Neural cell (in vitro differentiated cells): ENCODE data around the gene SLC38A5. TPM values are rescaled to one million over a fixed set of nuclear protein-coding genes. Genes with fewer than 3 reads are reported as not detected.

ENCODE experiments used
- H2AFZ ChIP-seq: fragments of 200-600, 300-800 bp; sonication (generic), shearing (Covaris generic); 2 replicates; pipeline ENCODE4 v1.6.0; 2014; ENCODE audit warnings: low read depth, mild to moderate bottlenecking, antibody characterized with exemption, low read length, moderate library complexity
- H3F3A ChIP-seq: fragments of 200-600 bp; shearing (Covaris generic); 2 replicates; pipeline ENCODE4 v1.6.1; 2016; ENCODE audit warnings: mild to moderate bottlenecking, moderate library complexity, mixed read lengths, antibody characterized with exemption, low read length; ENCODE audit not compliant: insufficient read depth, poor library complexity, severe bottlenecking
- H3K27ac ChIP-seq: fragments of 200-600, 300-800 bp; sonication (generic), shearing (Covaris generic); 2 replicates; pipeline ENCODE4 v1.5.1; 2014; ENCODE audit warnings: mild to moderate bottlenecking, low read length, moderate library complexity
- H3K27me3 ChIP-seq: fragments of 300-800, 200-600 bp; sonication (generic), shearing (Covaris generic); 2 replicates; pipeline ENCODE4 v1.6.0; 2014; ENCODE audit warnings: mild to moderate bottlenecking, low read depth, low read length, moderate library complexity; ENCODE audit not compliant: insufficient read depth
- H3K36me3 ChIP-seq: fragments of 300-800, 200-600 bp; sonication (generic), shearing (Covaris generic); 2 replicates; pipeline ENCODE4 v1.5.1; 2014; ENCODE audit warnings: mild to moderate bottlenecking, antibody characterized with exemption, low read length, moderate library complexity; ENCODE audit not compliant: insufficient read depth
- H3K4me2 ChIP-seq: fragments of 300-800, 200-600 bp; sonication (generic), shearing (Covaris generic); 2 replicates; pipeline ENCODE4 v1.6.0; 2014; ENCODE audit warnings: mild to moderate bottlenecking, low read length
- H3K4me3 ChIP-seq: fragments of 300-800, 200-600 bp; sonication (generic), shearing (Covaris generic); 2 replicates; pipeline ENCODE4 v1.5.1; 2014; ENCODE audit warnings: mild to moderate bottlenecking, low read length, moderate library complexity
- H3K79me2 ChIP-seq: fragments of 200-600 bp; shearing (Covaris generic); replicated peaks from 2 replicates; pipeline ENCODE4 v1.6.0; 2014; ENCODE audit warnings: mild to moderate bottlenecking, low read length, moderate library complexity; ENCODE audit not compliant: insufficient read depth
- H3K9ac ChIP-seq: fragments of 300-800, 200-600 bp; sonication (generic), shearing (Covaris generic); 2 replicates; pipeline ENCODE4 v1.6.1; 2016; ENCODE audit warnings: mild to moderate bottlenecking, low read length, mixed read lengths
- H3K9me2 ChIP-seq: fragments of 200-600 bp; shearing (Covaris generic); 2 replicates; pipeline ENCODE4 v1.6.1; 2016; ENCODE audit warnings: mild to moderate bottlenecking, low read length, mixed read lengths; ENCODE audit not compliant: insufficient read depth
- H3K9me3 ChIP-seq: fragments of 200-600, 300-800 bp; sonication (generic), shearing (Covaris generic); 2 replicates; pipeline ENCODE4 v1.6.1; 2016; ENCODE audit warnings: mild to moderate bottlenecking, mixed run types, low read length, moderate library complexity, mixed read lengths
- H4K20me1 ChIP-seq: fragments of 200-600 bp; shearing (Covaris generic); 2 replicates; pipeline ENCODE4 v1.6.1; 2016; ENCODE audit warnings: mild to moderate bottlenecking, mixed run types; ENCODE audit not compliant: insufficient read depth
- CTCF ChIP-seq: fragments of 450-650 bp; IDR thresholded peaks from 2 replicates; pipeline ENCODE4 v1.5.1; 2014; ENCODE audit warnings: antibody characterized with exemption, mild to moderate bottlenecking, moderate library complexity; ENCODE audit not compliant: poor library complexity, severe bottlenecking
- EP300 ChIP-seq: fragments of 450-650 bp; conservative IDR thresholded peaks from 2 replicates; pipeline ENCODE4 v1.6.1; 2014; ENCODE audit warnings: antibody characterized with exemption, mild to moderate bottlenecking, moderate library complexity; ENCODE audit not compliant: poor library complexity, severe bottlenecking
- EZH2 ChIP-seq: fragments of 200-600, 300-800 bp; shearing (Covaris generic), sonication (generic); IDR thresholded peaks from 2 replicates; pipeline ENCODE4 v1.6.1; 2014; ENCODE audit warnings: antibody characterized with exemption, low read length, borderline replicate concordance, mild to moderate bottlenecking; ENCODE audit not compliant: insufficient read depth, poor library complexity, severe bottlenecking
- MXI1 ChIP-seq: fragments of 450-650 bp; conservative IDR thresholded peaks from 2 replicates; pipeline ENCODE4 v1.6.1; 2014; ENCODE audit warnings: antibody characterized with exemption, mild to moderate bottlenecking; ENCODE audit not compliant: poor library complexity, severe bottlenecking
- POLR2AphosphoS5 ChIP-seq: IDR thresholded peaks from 2 replicates; pipeline ENCODE4 v1.6.1; 2012
- RAD21 ChIP-seq: fragments of 450-650 bp; conservative IDR thresholded peaks from 2 replicates; pipeline ENCODE4 v1.6.1; 2014; ENCODE audit warnings: antibody characterized with exemption, mild to moderate bottlenecking, moderate library complexity
- REST ChIP-seq: IDR thresholded peaks from 2 replicates; pipeline ENCODE4 v1.6.1; 2012; ENCODE audit warnings: borderline replicate concordance
- SMC3 ChIP-seq: fragments of 450-650 bp; conservative IDR thresholded peaks from 2 replicates; pipeline ENCODE4 v1.6.1; 2014; ENCODE audit warnings: antibody characterized with exemption, mild to moderate bottlenecking, moderate library complexity; ENCODE audit not compliant: poor library complexity
- TAF1 ChIP-seq: IDR thresholded peaks from 2 replicates; pipeline ENCODE4 v1.6.1; 2012; ENCODE audit warnings: low read depth
- polyA plus RNA-seq: library from polyadenylated mRNA; depleted of rRNA; stranded (reverse); fragments of >200 nt; gene quantifications from 2 replicates; pipeline ENCODE4 v1.2.3, GENCODE V29; 2014

Gene SLC38A5
- polyA plus RNA-seq, 1 donor from 2014 or later = 0.48 TPM

DNA sequence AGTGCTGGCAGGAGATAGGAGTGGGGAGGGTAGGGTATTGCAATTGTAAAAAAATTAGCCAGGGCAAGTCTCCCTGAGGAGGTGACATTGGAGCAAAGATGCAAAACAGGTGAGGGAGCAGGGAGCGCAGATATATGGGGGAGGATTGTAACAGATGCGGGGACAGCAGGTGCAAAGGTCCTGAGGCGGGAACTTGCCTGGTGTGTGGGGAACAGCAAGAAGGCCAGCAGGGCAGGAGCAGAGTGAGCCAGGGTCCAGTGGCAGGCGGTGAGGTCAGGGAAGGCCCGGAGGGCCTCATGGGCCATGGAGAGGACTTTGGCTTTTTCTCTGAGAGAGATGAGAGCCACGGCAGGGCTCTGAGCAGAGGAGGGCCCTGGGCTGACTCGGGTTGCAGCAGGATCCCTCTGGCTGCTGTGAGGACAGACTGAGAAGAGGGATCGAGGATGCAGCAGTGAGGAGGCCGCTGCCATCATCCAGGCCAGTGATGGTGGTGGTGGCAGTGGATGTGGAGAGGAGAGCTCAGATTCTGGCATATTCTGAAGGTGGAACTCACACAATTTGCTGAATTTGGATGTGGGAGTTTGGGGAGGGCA lies 44.9 kb upstream of the SLC38A5 start:
- H3F3A ChIP-seq = no peaks in the 10 kb centered on the region
- H3K27ac ChIP-seq = no peak overlapping the region
- H3K79me2 ChIP-seq = no peaks in the 10 kb centered on the region
- H3K4me2 ChIP-seq = no peak overlapping the region
- H3K27me3 ChIP-seq = no peaks in the 10 kb centered on the region
- TF ChIP-seq EP300 (no peak), EZH2 (no peak), MXI1 (no peak), REST (no peak), SMC3 (no peak), TAF1 (no peak), RAD21 (no peak), POLR2AphosphoS5 (no peak), CTCF (no peak)
- no peak overlapping the region for H2AFZ ChIP-seq
- no peaks in the 10 kb centered on the region for H3K36me3 ChIP-seq
- no peaks in the 10 kb centered on the region for H3K9me2 ChIP-seq
- no peak overlapping the region for H3K4me3 ChIP-seq
- no peak overlapping the region for H3K9ac ChIP-seq
- no peaks in the 10 kb centered on the region for H4K20me1 ChIP-seq
- no peaks in the 10 kb centered on the region for H3K9me3 ChIP-seq

DNA sequence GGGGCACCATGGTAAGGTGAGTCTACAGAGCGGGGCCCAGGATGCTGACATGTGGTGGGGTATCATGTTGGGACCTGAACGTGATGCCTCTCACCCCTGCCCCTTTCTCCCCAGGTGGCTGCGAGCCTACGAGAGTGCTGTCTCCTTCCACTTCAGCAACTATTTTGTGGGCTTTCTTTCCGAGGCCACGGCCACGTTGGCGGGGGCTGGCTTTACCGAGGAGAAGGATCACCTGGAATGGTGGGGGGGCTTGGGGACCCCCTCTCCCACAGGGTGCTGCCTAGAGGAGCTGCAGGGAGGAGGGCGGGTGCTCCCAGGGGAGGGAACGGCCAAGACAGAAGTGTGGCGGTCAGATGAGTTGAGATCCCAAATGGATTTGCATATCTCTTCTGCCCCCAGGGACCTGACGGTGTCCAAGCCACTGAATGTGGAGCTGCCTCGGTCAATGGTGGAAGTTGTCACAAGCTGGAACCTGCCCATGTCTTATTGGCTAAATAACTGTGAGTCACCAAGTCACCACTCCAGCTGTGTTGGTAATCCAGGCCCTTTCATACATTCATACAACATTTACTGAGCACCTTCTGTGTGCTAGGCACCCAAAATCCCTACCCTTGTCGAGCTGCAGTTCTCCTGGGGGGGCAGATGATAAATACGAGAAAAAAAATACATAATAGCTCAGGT lies 44.2 kb upstream of the SLC38A5 start:
- no peak for TF ChIP-seq POLR2AphosphoS5
- Histone ChIP-seq H3K79me2 (no peaks in the 10 kb centered on the region), H4K20me1 (no peaks in the 10 kb centered on the region), H2AFZ (no peak overlapping the region), H3K4me3 (no peak overlapping the region), H3K9me3 (no peaks in the 10 kb centered on the region), H3K27ac (no peak overlapping the region), H3K9ac (no peak overlapping the region), H3K9me2 (no peaks in the 10 kb centered on the region), H3K4me2 (no peak overlapping the region), H3K36me3 (no peaks in the 10 kb centered on the region), H3K27me3 (no peaks in the 10 kb centered on the region), H3F3A (no peaks in the 10 kb centered on the region)
